HCT116 (cell line): Measurements from ENCODE around the gene SGF29. TPM values are rescaled to one million over a fixed set of nuclear protein-coding genes. Genes with fewer than 3 reads are reported as not detected.
A peak's percentile ranks its signal among the peaks of the same experiment; 100 is the strongest.

Source experiments
- ATAC-seq: fragments of 200-7000 bp; cut with Tn5 transposase; 2 replicates; pipeline ENCODE4 v1.9.1; 2020; ENCODE audit warnings: mild to moderate bottlenecking, moderate library complexity
- BruUV-seq: library from RNA; stranded (reverse); fragments of 400-500 nt; replicated peaks from 2 replicates; lab custom pipeline; 2021; lab: Mats Ljungman, UMichigan
- CTCF ChIA-PET: fragments of 300-600 bp; sonication (Branson Sonifier 250); formaldehyde crosslinking; loops from one replicate; lab custom pipeline; 2021; ENCODE audit warnings: antibody characterized with exemption; lab: Charles Lee
- POLR2A ChIA-PET: fragments of 300-600, 350-600 bp; sonication (Branson Sonifier 250); formaldehyde crosslinking; loops from one replicate; lab custom pipeline; 2021; ENCODE audit warnings: antibody characterized with exemption; lab: Charles Lee
- RAD21 ChIA-PET, 2 experiments: fragments of 300-600 bp; sonication (Branson Sonifier 250); formaldehyde crosslinking; loops; one replicate each; lab custom pipeline; 2023; ENCODE audit warnings: low total read pairs in 2 of 2; ENCODE audit not compliant: uncharacterized antibody in 2 of 2, unreplicated experiment in 2 of 2, low non-redundant PET in 1 of 2; lab: Charles Lee
- DNase-seq: peaks from one replicate; pipeline ENCODE4 v3.0.0-alpha.2; 2010; ENCODE audit warnings: low read depth, low spot score
- H2AFZ ChIP-seq: fragments of 200-600 bp; shearing (Covaris generic), sonication (generic); 2 replicates; pipeline ENCODE4 v1.6.1; 2017; ENCODE audit warnings: low read depth, mixed run types, mixed read lengths, antibody characterized with exemption, low read length; ENCODE audit not compliant: poor library complexity, severe bottlenecking
- H3K27ac ChIP-seq: 2 replicates; pipeline ENCODE4 v1.5.1; 2012; ENCODE audit warnings: low read depth, low read length
- H3K27me3 ChIP-seq: fragments of 200-600 bp; sonication (generic); 2 replicates; pipeline ENCODE4 v1.6.1; 2016; ENCODE audit warnings: mixed run types, low read length, mixed read lengths; ENCODE audit not compliant: insufficient read depth
- H3K36me3 ChIP-seq, 2 experiments: fragments of 200-500 bp in 1 of 2; fragments of 200-600 bp in 1 of 2; sonication (Bioruptor generic) in 1 of 2; sonication (generic) in 1 of 2; 2 replicates each; pipeline versions ENCODE4 v1.5.1 to v1.6.1; 2014 to 2016; ENCODE audit warnings: low read length in 2 of 2, inconsistent platforms in 1 of 2, mixed read lengths in 1 of 2, mixed run types in 1 of 2; ENCODE audit not compliant: insufficient read depth in 2 of 2, control insufficient read depth in 1 of 2
- H3K4me1 ChIP-seq, 2 experiments: fragments of 200-600 bp in 1 of 2; sonication (generic) in 1 of 2; 2 replicates each; pipeline versions ENCODE4 v1.5.1 to v1.6.1; 2012 to 2017; ENCODE audit warnings: low read length in 2 of 2, inconsistent platforms in 1 of 2, mild to moderate bottlenecking in 1 of 2, mixed read lengths in 1 of 2, mixed run types in 1 of 2, moderate library complexity in 1 of 2; ENCODE audit not compliant: insufficient read depth in 2 of 2, control insufficient read depth in 1 of 2
- H3K4me2 ChIP-seq: fragments of 200-600 bp; sonication (generic); 2 replicates; pipeline ENCODE4 v1.6.1; 2017; ENCODE audit warnings: mixed run types, low read length, mixed read lengths
- H3K4me3 ChIP-seq, 2 experiments: fragments of 200-600 bp in 1 of 2; sonication (generic) in 1 of 2; replicated peaks in 1 of 2; 2 replicates each; pipeline ENCODE4 v1.5.1; 2011 to 2016; ENCODE audit warnings: low read length in 2 of 2, control low read depth in 1 of 2, low read depth in 1 of 2, mild to moderate bottlenecking in 1 of 2, mixed read lengths in 1 of 2, mixed run types in 1 of 2
- H3K79me2 ChIP-seq: fragments of 200-600 bp; sonication (generic); 2 replicates; pipeline ENCODE4 v1.6.1; 2017; ENCODE audit warnings: mild to moderate bottlenecking, mixed run types, low read length, moderate library complexity, mixed read lengths; ENCODE audit not compliant: insufficient read depth
- H3K9ac ChIP-seq: fragments of 200-600 bp; sonication (generic); 2 replicates; pipeline ENCODE4 v1.6.1; 2016; ENCODE audit warnings: low read length, mixed read lengths
- H3K9me2 ChIP-seq: fragments of 200-600 bp; sonication (generic), shearing (Covaris generic); 2 replicates; pipeline ENCODE4 v1.6.1; 2017; ENCODE audit warnings: mixed run types, mild to moderate bottlenecking, moderate library complexity; ENCODE audit not compliant: insufficient read depth
- H3K9me3 ChIP-seq, 2 experiments: fragments of 200-500 bp in 1 of 2; fragments of 200-600 bp in 1 of 2; sonication (Bioruptor generic) in 1 of 2; sonication (generic) in 1 of 2; 2 replicates each; pipeline ENCODE4 v1.6.1; 2014 to 2017; ENCODE audit warnings: low read length in 2 of 2, mixed read lengths in 2 of 2, inconsistent platforms in 1 of 2, low read depth in 1 of 2, mild to moderate bottlenecking in 1 of 2, mixed run types in 1 of 2, moderate library complexity in 1 of 2; ENCODE audit not compliant: control insufficient read depth in 1 of 2, insufficient read depth in 1 of 2
- H4K20me1 ChIP-seq: fragments of 200-600 bp; sonication (generic), shearing (Covaris generic); 2 replicates; pipeline ENCODE4 v1.6.1; 2017; ENCODE audit warnings: mixed run types, mild to moderate bottlenecking, moderate library complexity; ENCODE audit not compliant: insufficient read depth
- CBX3 ChIP-seq: IDR thresholded peaks from 2 replicates; pipeline ENCODE4 v1.6.1; 2012; ENCODE audit warnings: low read depth
- CTCF ChIP-seq, 3 experiments: fragments of 200-600 bp in 1 of 3; sonication (generic) in 1 of 3; IDR thresholded peaks in 2 of 3; conservative IDR thresholded peaks in 1 of 3; 2 replicates each; pipeline ENCODE4 v1.5.1; 2012 to 2017; ENCODE audit warnings: low read depth in 2 of 3, low read length in 2 of 3, antibody characterized with exemption in 1 of 3, borderline replicate concordance in 1 of 3, control low read depth in 1 of 3, mild to moderate bottlenecking in 1 of 3, mixed read lengths in 1 of 3, mixed run types in 1 of 3, moderate library complexity in 1 of 3; ENCODE audit not compliant: insufficient read depth in 1 of 3
- ELF1 ChIP-seq: IDR thresholded peaks from 2 replicates; pipeline ENCODE4 v1.6.1; 2012; ENCODE audit warnings: low read depth, borderline replicate concordance
- EZH2phosphoT487 ChIP-seq: fragments of 200-600 bp; IDR thresholded peaks from 2 replicates; pipeline ENCODE4 v1.6.1; 2018; ENCODE audit warnings: antibody characterized with exemption, borderline replicate concordance
- FOSL1 ChIP-seq: IDR thresholded peaks from 2 replicates; pipeline ENCODE4 v1.6.1; 2012; ENCODE audit warnings: low read depth
- MAX ChIP-seq: IDR thresholded peaks from 2 replicates; pipeline ENCODE4 v1.6.1; 2012
- POLR2A ChIP-seq: IDR thresholded peaks from 2 replicates; pipeline ENCODE4 v1.7.0; 2011; ENCODE audit warnings: borderline replicate concordance; ENCODE audit not compliant: insufficient read depth, insufficient read length; ENCODE audit errors: extremely low read depth
- POLR2AphosphoS5 ChIP-seq: IDR thresholded peaks from 2 replicates; pipeline ENCODE4 v1.6.1; 2011; ENCODE audit warnings: mild to moderate bottlenecking, low read depth, low read length, moderate library complexity
- RAD21 ChIP-seq: IDR thresholded peaks from 2 replicates; pipeline ENCODE4 v1.6.1; 2012; ENCODE audit warnings: low read depth, mild to moderate bottlenecking
- SIN3A ChIP-seq: IDR thresholded peaks from 2 replicates; pipeline ENCODE4 v1.6.1; 2012; ENCODE audit warnings: low read depth
- SP1 ChIP-seq: IDR thresholded peaks from 2 replicates; pipeline ENCODE4 v1.6.1; 2012; ENCODE audit warnings: low read depth
- SRF ChIP-seq: IDR thresholded peaks from 2 replicates; pipeline ENCODE4 v1.6.1; 2012; ENCODE audit warnings: low read depth
- TCF7L2 ChIP-seq: IDR thresholded peaks from 2 replicates; pipeline ENCODE4 v1.7.0; 2011; ENCODE audit warnings: borderline replicate concordance, inconsistent platforms; ENCODE audit not compliant: insufficient read depth, insufficient read length; ENCODE audit errors: extremely low read depth
- YY1 ChIP-seq: IDR thresholded peaks from 2 replicates; pipeline ENCODE4 v1.6.1; 2011; ENCODE audit warnings: low read length, low read depth, moderate library complexity, mild to moderate bottlenecking; ENCODE audit not compliant: insufficient replicate concordance; ENCODE audit errors: extremely low read depth
- ZBTB33 ChIP-seq: IDR thresholded peaks from 2 replicates; pipeline ENCODE4 v1.6.1; 2011; ENCODE audit warnings: mild to moderate bottlenecking, low read length, moderate library complexity; ENCODE audit not compliant: insufficient replicate concordance; ENCODE audit errors: extremely low read depth
- ZFX ChIP-seq: fragments of 450-650 bp; IDR thresholded peaks from 2 replicates; pipeline ENCODE4 v1.6.1; 2017
- ZNF274 ChIP-seq: fragments of 200-500 bp; sonication (Bioruptor generic); IDR thresholded peaks from 2 replicates; pipeline ENCODE4 v1.6.1; 2014; ENCODE audit warnings: mild to moderate bottlenecking, low read depth, low read length, inconsistent platforms
- intact Hi-C: fragments of 100-400 bp; cut with micrococcal nuclease; formaldehyde crosslinking; loops from 2 replicates; pipeline ENCODE4 v1.10.0; 2022
- total RNA-seq: library from RNA; stranded (reverse); gene quantifications from one replicate; pipeline ENCODE4 v1.2.1, GENCODE V29; 2021; ENCODE audit not compliant: unreplicated experiment
- TF ChIP-seq, protein P1 (sequence below): IDR thresholded peaks from 2 replicates; pipeline ENCODE4 v1.6.1; 2012; ENCODE audit warnings: low read depth

The SGF29 gene
- total RNA-seq, 1 experiment from 2014 or later: 19.7 TPM

DNA sequence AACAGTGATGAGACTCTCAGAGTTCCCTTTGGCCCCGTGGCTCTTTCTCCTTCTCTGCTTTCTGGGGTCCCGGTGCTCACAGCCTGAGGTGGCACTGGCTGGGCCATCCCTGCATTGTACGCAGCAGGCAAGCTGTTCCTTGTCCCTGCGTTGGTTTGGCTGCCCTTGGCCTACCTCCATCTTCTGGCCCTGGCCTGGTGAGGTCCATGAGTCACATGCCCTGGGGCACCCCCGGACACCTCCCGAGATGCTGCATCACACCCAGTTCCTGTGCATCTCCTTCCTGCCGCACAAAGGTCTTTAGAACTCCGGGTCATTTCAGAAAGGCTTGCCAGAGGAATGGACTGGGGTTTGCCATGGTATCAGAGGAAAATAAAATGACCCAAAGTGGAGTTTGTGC is 33.7 kb downstream of the SGF29 start:
- DNase-seq: no peak
- Histone ChIP-seq H2AFZ (no peak overlapping the region), H3K79me2 (no peaks in the 10 kb centered on the region), H3K9ac (no peak overlapping the region), H3K27me3 (no peaks in the 10 kb centered on the region), H3K36me3 (peaks cover 0 to 3% of the 10 kb centered on the region in 2 experiments; a peak in 1 of 4 replicates), H3K4me2 (peak overlapping the region; percentile 25), H3K9me3 (no peaks in the 10 kb centered on the region), H3K27ac (no peak overlapping the region), H3K4me3 (no peak overlapping the region), H3K9me2 (no peaks in the 10 kb centered on the region), H4K20me1 (no peaks in the 10 kb centered on the region), H3K4me1 (peaks cover 0 to 8% of the 10 kb centered on the region in 2 experiments; a peak in 2 of 4 replicates)
- ChIA-PET RAD21 (no interaction called here), POLR2A (no interaction called here), CTCF (no interaction called here)
- ATAC-seq: 0 out of 2 replicates have a peak, but pooled peaks have one; percentile 46
- no peak for TF ChIP-seq ELF1
- no peak for TF ChIP-seq ZFX
- no peak for TF ChIP-seq SRF
- no peak for TF ChIP-seq YY1
- TF ChIP-seq, protein P1, sequence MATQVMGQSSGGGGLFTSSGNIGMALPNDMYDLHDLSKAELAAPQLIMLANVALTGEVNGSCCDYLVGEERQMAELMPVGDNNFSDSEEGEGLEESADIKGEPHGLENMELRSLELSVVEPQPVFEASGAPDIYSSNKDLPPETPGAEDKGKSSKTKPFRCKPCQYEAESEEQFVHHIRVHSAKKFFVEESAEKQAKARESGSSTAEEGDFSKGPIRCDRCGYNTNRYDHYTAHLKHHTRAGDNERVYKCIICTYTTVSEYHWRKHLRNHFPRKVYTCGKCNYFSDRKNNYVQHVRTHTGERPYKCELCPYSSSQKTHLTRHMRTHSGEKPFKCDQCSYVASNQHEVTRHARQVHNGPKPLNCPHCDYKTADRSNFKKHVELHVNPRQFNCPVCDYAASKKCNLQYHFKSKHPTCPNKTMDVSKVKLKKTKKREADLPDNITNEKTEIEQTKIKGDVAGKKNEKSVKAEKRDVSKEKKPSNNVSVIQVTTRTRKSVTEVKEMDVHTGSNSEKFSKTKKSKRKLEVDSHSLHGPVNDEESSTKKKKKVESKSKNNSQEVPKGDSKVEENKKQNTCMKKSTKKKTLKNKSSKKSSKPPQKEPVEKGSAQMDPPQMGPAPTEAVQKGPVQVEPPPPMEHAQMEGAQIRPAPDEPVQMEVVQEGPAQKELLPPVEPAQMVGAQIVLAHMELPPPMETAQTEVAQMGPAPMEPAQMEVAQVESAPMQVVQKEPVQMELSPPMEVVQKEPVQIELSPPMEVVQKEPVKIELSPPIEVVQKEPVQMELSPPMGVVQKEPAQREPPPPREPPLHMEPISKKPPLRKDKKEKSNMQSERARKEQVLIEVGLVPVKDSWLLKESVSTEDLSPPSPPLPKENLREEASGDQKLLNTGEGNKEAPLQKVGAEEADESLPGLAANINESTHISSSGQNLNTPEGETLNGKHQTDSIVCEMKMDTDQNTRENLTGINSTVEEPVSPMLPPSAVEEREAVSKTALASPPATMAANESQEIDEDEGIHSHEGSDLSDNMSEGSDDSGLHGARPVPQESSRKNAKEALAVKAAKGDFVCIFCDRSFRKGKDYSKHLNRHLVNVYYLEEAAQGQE: no peak
- no peak for TF ChIP-seq FOSL1
- no peak for TF ChIP-seq ZBTB33
- no peak for TF ChIP-seq SP1
- TF ChIP-seq SIN3A: no peak
- TF ChIP-seq CBX3: no peak
- TF ChIP-seq POLR2A: no peak
- TF ChIP-seq EZH2phosphoT487: no peak
- TF ChIP-seq ZNF274: no peak
- TF ChIP-seq TCF7L2: no peak
- no peak for TF ChIP-seq CTCF (IDR thresholded peaks at IDR 0.05 in 2 of 3, conservative IDR thresholded peaks at IDR 0.05 in 1 of 3; ENCODE audit: borderline replicate concordance in 1 of 3, insufficient read depth in 1 of 3, low read depth in 2 of 3, low read length in 2 of 3)
- no peak for TF ChIP-seq RAD21
- no peak for TF ChIP-seq MAX
- TF ChIP-seq POLR2AphosphoS5: no peak
- intact Hi-C loops: no loop called here
- no TSS peak for BruUV-seq
